Right ventricle myocardium inferior (tissue), 1 donor: Measurements from ENCODE around the gene CFAP99. TPM values are rescaled to one million over a fixed set of nuclear protein-coding genes. Genes with fewer than 3 reads are reported as not detected.

Source experiments
- ATAC-seq: fragments of 200-7000 bp; cut with Tn5 transposase; one replicate; pipeline ENCODE4 v1.9.1; 2020; ENCODE audit warnings: mild to moderate bottlenecking, moderate library complexity
- DNase-seq: peaks from one replicate; pipeline ENCODE4 v3.0.0; 2021; ENCODE audit errors: missing footprints
- intact Hi-C: fragments of 100-400 bp; cut with DNase I; formaldehyde crosslinking; loops from one replicate; pipeline ENCODE4 v1.11.0; 2022
- total RNA-seq: library from RNA; stranded (reverse); fragmentation: NEBNext Ultra II Directional; extraction: Animal tissue kit (Norgen Biotek cat#: 25700); gene quantifications from one replicate; pipeline ENCODE4 v1.2.1, GENCODE V29; 2021
- donor health status: DM: no; HTN: yes; CAD: no; lungs with severe emphysema.

CFAP99 gene
- total RNA-seq, 1 donor from 2014 or later = not detected

- DNase-seq (no peak), ATAC-seq (no peak)
- intact Hi-C loops = no loop called here
Measured at GRCh38 chr4:2511645-2512131, 92.9 kb downstream of the CFAP99 start.

Other genes starting within 250 kb of the CFAP99 start
- gene HAUS3, start 176.8 kb upstream of the CFAP99 start, total RNA-seq = 7.7 TPM
- 2.0 TPM for gene POLN, start 176.8 kb upstream of the CFAP99 start, total RNA-seq
- 36.0 TPM for gene MXD4, start 156.8 kb upstream of the CFAP99 start, total RNA-seq
- gene ZFYVE28, start 310 bp upstream of the CFAP99 start, total RNA-seq = 6.5 TPM
- 27.2 TPM for gene RNF4, start 50.2 kb downstream of the CFAP99 start, total RNA-seq
- gene FAM193A, start 117.7 kb downstream of the CFAP99 start, total RNA-seq = 14.9 TPM